HepG2 (cell line): ENCODE results near the gene DOCK4. TPM values are rescaled to one million over a fixed set of nuclear protein-coding genes. Genes with fewer than 3 reads are reported as not detected.

Source experiments
- ATAC-seq: fragments of 200-7000 bp; cut with Tn5 transposase; 3 replicates; pipeline ENCODE4 v1.9.1; 2020; ENCODE audit warnings: mild to moderate bottlenecking, moderate library complexity
- BruUV-seq: library from RNA; stranded (reverse); fragments of 400-500 nt; replicated peaks from 2 replicates; lab custom pipeline; 2021; lab: Mats Ljungman, UMichigan
- CTCF ChIA-PET: fragments of 300-600 bp; formaldehyde crosslinking; extraction: SDS; loops from one replicate; lab custom pipeline; 2021; ENCODE audit warnings: low total read pairs, inconsistent platforms, low intra/inter-chr PET ratio; lab: Yijun Ruan, JAX
- POLR2A ChIA-PET: fragments of 350-600 bp; sonication (Branson Sonifier 250); formaldehyde crosslinking; loops from one replicate; lab custom pipeline; 2020; ENCODE audit warnings: antibody characterized with exemption, inconsistent platforms; lab: Yijun Ruan, JAX
- DNase-seq: peaks from one replicate; pipeline ENCODE4 v3.0.0-alpha.2; 2015; ENCODE audit warnings: low spot score
- FAIRE-seq: peaks from 3 replicates; lab custom pipeline; 2011; peaks lifted over from hg19 to GRCh38; lab: Jason Lieb, UNC
- H2AFZ ChIP-seq: one replicate; pipeline ENCODE4 v1.6.1; 2011; ENCODE audit warnings: low read length, inconsistent platforms
- H3K27ac ChIP-seq: fragments of 300-600 bp; 3 replicates; pipeline ENCODE4 v1.8.0; 2011; ENCODE audit warnings: mixed run types, mild to moderate bottlenecking, mixed read lengths, low read length, inconsistent platforms; ENCODE audit not compliant: insufficient read depth; ENCODE audit errors: extremely low read length
- H3K27me3 ChIP-seq, 2 experiments: fragments of 200-600 bp in 1 of 2; 2 replicates in 1 of 2; 3 replicates in 1 of 2; pipeline versions ENCODE4 v1.6.0 to v1.8.0; 2011; ENCODE audit warnings: low read length in 2 of 2, mild to moderate bottlenecking in 2 of 2, moderate library complexity in 2 of 2, inconsistent platforms in 1 of 2; ENCODE audit not compliant: insufficient read depth in 2 of 2, control insufficient read depth in 1 of 2
- H3K36me3 ChIP-seq, 2 experiments: fragments of 200-600 bp in 1 of 2; replicated peaks in 1 of 2; 2 replicates in 1 of 2; 3 replicates in 1 of 2; pipeline versions ENCODE4 v1.5.1 to v1.8.0; 2011; ENCODE audit warnings: low read length in 2 of 2, inconsistent platforms in 1 of 2; ENCODE audit not compliant: insufficient read depth in 2 of 2, control insufficient read depth in 1 of 2
- H3K4me1 ChIP-seq: 2 replicates; pipeline ENCODE4 v1.5.1; 2012; ENCODE audit warnings: low read length, inconsistent platforms; ENCODE audit not compliant: insufficient read depth
- H3K4me2 ChIP-seq: 2 replicates; pipeline ENCODE4 v1.6.0; 2011; ENCODE audit warnings: low read depth, low read length, inconsistent platforms
- H3K4me3 ChIP-seq, 3 experiments: fragments of 200-600 bp in 1 of 3; sonication (generic), shearing (Covaris generic) in 1 of 3; replicated peaks in 1 of 3; 2 replicates each; pipeline ENCODE4 v1.5.1; 2011 to 2016; ENCODE audit warnings: low read length in 3 of 3, inconsistent platforms in 2 of 3, low read depth in 2 of 3, mild to moderate bottlenecking in 2 of 3, control low read depth in 1 of 3, mixed read lengths in 1 of 3; ENCODE audit not compliant: insufficient read depth in 1 of 3
- H3K79me2 ChIP-seq: one replicate; pipeline ENCODE4 v1.6.1; 2011; ENCODE audit warnings: low read length, inconsistent platforms; ENCODE audit not compliant: insufficient read depth
- H3K9ac ChIP-seq: 2 replicates; pipeline ENCODE4 v1.6.0; 2011; ENCODE audit warnings: mild to moderate bottlenecking, low read depth, low read length, inconsistent platforms; ENCODE audit not compliant: insufficient read depth
- H3K9me3 ChIP-seq: 2 replicates; pipeline ENCODE4 v1.5.1; 2012; ENCODE audit warnings: mild to moderate bottlenecking, low read length
- H4K20me1 ChIP-seq: 2 replicates; pipeline ENCODE4 v1.6.0; 2011; ENCODE audit warnings: inconsistent platforms, mild to moderate bottlenecking, low read length, moderate library complexity; ENCODE audit not compliant: insufficient read depth
- ARHGAP35 ChIP-seq: sonication (generic); formaldehyde crosslinking; IDR thresholded peaks from 2 replicates; pipeline ENCODE4 v1.9.0; 2022; ENCODE audit warnings: mild to moderate bottlenecking, inconsistent platforms, moderate library complexity, missing genetic modification reagents, borderline replicate concordance
- ARID4A ChIP-seq: sonication (generic); formaldehyde crosslinking; IDR thresholded peaks from 2 replicates; pipeline ENCODE4 v1.5.0; 2020; ENCODE audit warnings: mild to moderate bottlenecking, missing genetic modification reagents, borderline replicate concordance
- ETS1 ChIP-seq: sonication (generic); formaldehyde crosslinking; IDR thresholded peaks from 2 replicates; pipeline ENCODE4 v1.4.0; 2020; ENCODE audit warnings: missing genetic modification reagents
- FOXA3 ChIP-seq: IDR thresholded peaks from 2 replicates; pipeline ENCODE4 v1.6.1; 2016; ENCODE audit warnings: missing genetic modification reagents, missing compliant biosample characterization
- FOXK2 ChIP-seq: fragments of 450-650 bp; IDR thresholded peaks from 2 replicates; pipeline ENCODE4 v1.6.1; 2016
- GATAD2A ChIP-seq: IDR thresholded peaks from 2 replicates; pipeline ENCODE4 v1.6.1; 2016
- HBP1 ChIP-seq: IDR thresholded peaks from 2 replicates; pipeline ENCODE4 v1.6.1; 2016; ENCODE audit warnings: low read depth, control low read depth
- HMGA1 ChIP-seq: sonication (generic); formaldehyde crosslinking; conservative IDR thresholded peaks from 2 replicates; pipeline ENCODE4 v1.4.0; 2020; ENCODE audit warnings: missing genetic modification reagents
- KDM1A ChIP-seq: IDR thresholded peaks from 2 replicates; pipeline ENCODE4 v1.6.1; 2016; ENCODE audit warnings: missing compliant biosample characterization
- KDM6A ChIP-seq: IDR thresholded peaks from 2 replicates; pipeline ENCODE4 v1.6.1; 2016; ENCODE audit warnings: low read depth
- MAX ChIP-seq: IDR thresholded peaks from 2 replicates; pipeline ENCODE4 v1.6.1; 2012; ENCODE audit warnings: inconsistent platforms
- MED13 ChIP-seq: sonication (generic); formaldehyde crosslinking; IDR thresholded peaks from 2 replicates; pipeline ENCODE4 v1.5.0; 2020; ENCODE audit warnings: missing genetic modification reagents
- MTF1 ChIP-seq: sonication (generic); formaldehyde crosslinking; IDR thresholded peaks from 2 replicates; pipeline ENCODE4 v1.5.0; 2020; ENCODE audit warnings: missing genetic modification reagents
- RBAK ChIP-seq: sonication (generic); formaldehyde crosslinking; IDR thresholded peaks from 2 replicates; pipeline ENCODE4 v1.5.1; 2020; ENCODE audit warnings: mild to moderate bottlenecking, missing genetic modification reagents
- TCF7L2 ChIP-seq: IDR thresholded peaks from 2 replicates; pipeline ENCODE4 v1.6.1; 2011; ENCODE audit warnings: mild to moderate bottlenecking, low read depth, low read length, moderate library complexity
- ZBTB33 ChIP-seq: sonication (generic); formaldehyde crosslinking; IDR thresholded peaks from 2 replicates; pipeline ENCODE4 v1.4.0; 2020; ENCODE audit warnings: missing genetic modification reagents
- ZKSCAN1 ChIP-seq: fragments of 150-350 bp; IDR thresholded peaks from 2 replicates; pipeline ENCODE4 v1.6.1; 2014; ENCODE audit warnings: low read length
- ZNF431 ChIP-seq: sonication (generic); formaldehyde crosslinking; IDR thresholded peaks from 2 replicates; pipeline ENCODE4 v1.9.0; 2022; ENCODE audit warnings: missing genetic modification reagents, low read depth, mild to moderate bottlenecking, borderline replicate concordance
- WGBS: methylation state at CpG from one replicate; pipeline ENCODE4 v1.1.6; 2017; ENCODE audit warnings: low lambda C conversion rate; 5-methylcytosine and 5-hydroxymethylcytosine counted together
- in situ Hi-C: cut with HindIII; loops from 2 replicates; pipeline ENCODE4 v1.10.0; 2017; ENCODE audit warnings: low pct_unique_long_range_greater_than_20kb; ENCODE audit not compliant: extremely low pct_ligation_motif_present
- intact Hi-C: fragments of 100-400 bp; cut with micrococcal nuclease; formaldehyde crosslinking; loops from one replicate; pipeline ENCODE4 v1.10.0; 2022; ENCODE audit not compliant: unreplicated experiment
- polyA plus RNA-seq, 8 experiments: library from polyadenylated mRNA; depleted of rRNA in 3 of 8; stranded (reverse) in 7 of 8; unstranded in 1 of 8; fragments of >200 nt; fragmentation: Illumina TruSeq in 4 of 8; extraction: Trizol in 4 of 8; gene quantifications; 2 replicates each; pipeline versions ENCODE4 v1.2.1 to v1.2.3, GENCODE V29; 2011 to 2016; ENCODE audit warnings: low read depth in 4 of 8, missing spikeins in 1 of 8, mixed read lengths in 1 of 8; ENCODE audit not compliant: insufficient read depth in 1 of 8
- total RNA-seq, 5 experiments: library from RNA; depleted of rRNA; stranded (reverse); fragments of >200 nt; fragmentation: Illumina TruSeq; extraction: Trizol; gene quantifications; 2 replicates each; pipeline ENCODE4 v1.2.3, GENCODE V29; 2016; ENCODE audit warnings: low read depth in 1 of 5

DOCK4 gene
- total and polyA plus RNA-seq, 2 of the 13 experiments (the other 11 are each of a cell fraction or from before 2014, with no cell fraction given): 13.5 to 17.4 TPM

- DNase-seq (no peak), FAIRE-seq (no peak), ATAC-seq (no peak)
- Histone ChIP-seq H2AFZ (no peak overlapping the region), H3K79me2 (peaks cover 73% of the 10 kb centered on the region), H3K4me2 (no peak overlapping the region), H4K20me1 (no peaks in the 10 kb centered on the region; the same call in 1 of the 2 replicates), H3K36me3 (no peaks in the 10 kb centered on the region), H3K27ac (no peak overlapping the region), H3K4me3 (no peak overlapping the region), H3K9ac (no peak overlapping the region), H3K27me3 (no peaks in the 10 kb centered on the region), H3K4me1 (peaks cover 39% of the 10 kb centered on the region), H3K9me3 (no peaks in the 10 kb centered on the region)
- CTCF ChIA-PET: no interaction called here
- in situ Hi-C loops (no loop called here), intact Hi-C loops (no loop called here)
- TF ChIP-seq ZKSCAN1 (no peak), ARID4A (no peak), KDM1A (CRISPR knock-in tag) (no peak), ZBTB33 (CRISPR knock-in tag) (no peak), ZNF431 (CRISPR knock-in tag) (no peak), MAX (no peak), HMGA1 (CRISPR knock-in tag) (no peak), FOXK2 (no peak), TCF7L2 (no peak), KDM6A (CRISPR knock-in tag) (no peak), HBP1 (no peak), MED13 (CRISPR knock-in tag) (no peak), ARHGAP35 (CRISPR knock-in tag) (no peak), ETS1 (CRISPR knock-in tag) (no peak), RBAK (CRISPR knock-in tag) (no peak), MTF1 (CRISPR knock-in tag) (no peak), GATAD2A (CRISPR knock-in tag) (no peak), FOXA3 (CRISPR knock-in tag) (no peak)
- POLR2A ChIA-PET: interaction anchor here (1.4 kb wide), 1 partner anchor 15 kb away, joined by 3 read pairs; no protein-coding TSS in a partner anchor
- WGBS: 96% methylated on average over 5 of the region's 5 CpGs
- no TSS peak for BruUV-seq
Observed at GRCh38 chr7:112189691-112190090, 16.5 kb downstream of the DOCK4 start.
